AG09309 (cell line): ENCODE measurements around the gene ANKLE2.

Source experiments
- DNase-seq: peaks from one replicate; pipeline ENCODE4 v3.0.0-alpha.2; 2010; ENCODE audit warnings: low read depth
- H3K4me3 ChIP-seq: 2 replicates; pipeline ENCODE4 v1.5.1; 2011; ENCODE audit warnings: mild to moderate bottlenecking, low read depth, low read length, moderate library complexity; ENCODE audit not compliant: control insufficient read depth
- TF ChIP-seq, protein P1 (sequence below): IDR thresholded peaks from 2 replicates; pipeline ENCODE4 v1.5.1; 2011; ENCODE audit warnings: mild to moderate bottlenecking, low read depth, low read length, inconsistent platforms; ENCODE audit not compliant: insufficient read depth, control insufficient read depth; ENCODE audit errors: missing control alignments

ANKLE2 gene

DNA sequence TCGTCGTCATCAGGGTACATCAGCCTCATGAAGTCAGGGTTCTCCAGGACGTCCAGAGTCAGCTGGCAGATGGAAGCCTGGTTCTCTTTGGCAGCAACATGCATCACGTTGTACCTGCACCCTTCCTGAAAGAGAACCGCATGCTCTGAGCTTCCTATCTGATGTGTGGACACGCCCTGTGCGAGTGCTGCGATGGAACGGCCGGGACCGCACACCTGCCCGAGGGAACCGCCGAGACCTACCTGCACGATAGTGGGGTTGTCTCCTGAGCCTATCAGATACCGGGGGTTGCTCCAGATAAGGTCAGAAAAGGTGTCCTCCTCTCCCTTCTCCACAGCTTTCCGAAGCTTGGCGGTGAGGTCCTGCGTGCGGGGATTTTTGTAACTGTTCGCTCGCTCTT lies 13.7 kb downstream of the ANKLE2 start:
- no peak for DNase-seq
- TF ChIP-seq, protein P1, sequence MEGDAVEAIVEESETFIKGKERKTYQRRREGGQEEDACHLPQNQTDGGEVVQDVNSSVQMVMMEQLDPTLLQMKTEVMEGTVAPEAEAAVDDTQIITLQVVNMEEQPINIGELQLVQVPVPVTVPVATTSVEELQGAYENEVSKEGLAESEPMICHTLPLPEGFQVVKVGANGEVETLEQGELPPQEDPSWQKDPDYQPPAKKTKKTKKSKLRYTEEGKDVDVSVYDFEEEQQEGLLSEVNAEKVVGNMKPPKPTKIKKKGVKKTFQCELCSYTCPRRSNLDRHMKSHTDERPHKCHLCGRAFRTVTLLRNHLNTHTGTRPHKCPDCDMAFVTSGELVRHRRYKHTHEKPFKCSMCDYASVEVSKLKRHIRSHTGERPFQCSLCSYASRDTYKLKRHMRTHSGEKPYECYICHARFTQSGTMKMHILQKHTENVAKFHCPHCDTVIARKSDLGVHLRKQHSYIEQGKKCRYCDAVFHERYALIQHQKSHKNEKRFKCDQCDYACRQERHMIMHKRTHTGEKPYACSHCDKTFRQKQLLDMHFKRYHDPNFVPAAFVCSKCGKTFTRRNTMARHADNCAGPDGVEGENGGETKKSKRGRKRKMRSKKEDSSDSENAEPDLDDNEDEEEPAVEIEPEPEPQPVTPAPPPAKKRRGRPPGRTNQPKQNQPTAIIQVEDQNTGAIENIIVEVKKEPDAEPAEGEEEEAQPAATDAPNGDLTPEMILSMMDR: no peak
- H3K4me3 ChIP-seq: no peak overlapping the region

DNA sequence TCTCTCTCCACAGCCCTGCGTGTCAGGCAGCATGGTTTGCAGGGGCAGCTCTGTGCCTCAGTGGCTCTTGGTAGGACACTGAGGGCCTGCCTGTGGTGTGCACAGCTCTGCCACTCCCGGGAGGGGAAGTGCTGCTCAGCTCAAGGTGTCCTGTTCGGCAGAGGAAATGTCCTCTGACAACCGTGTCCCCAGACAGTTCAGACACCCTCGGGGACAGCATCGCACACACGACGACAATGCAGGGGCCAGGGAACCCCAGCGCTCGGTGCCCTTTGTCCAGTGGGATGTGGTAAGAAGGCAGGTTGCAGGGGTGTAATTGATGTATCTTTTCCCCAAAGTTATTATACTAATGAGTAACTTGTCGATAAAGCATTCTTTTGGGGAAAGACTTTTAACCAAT lies 14.2 kb downstream of the ANKLE2 start:
- TF ChIP-seq, protein P1: no peak
- no peak for DNase-seq
- H3K4me3 ChIP-seq: no peak overlapping the region

DNA sequence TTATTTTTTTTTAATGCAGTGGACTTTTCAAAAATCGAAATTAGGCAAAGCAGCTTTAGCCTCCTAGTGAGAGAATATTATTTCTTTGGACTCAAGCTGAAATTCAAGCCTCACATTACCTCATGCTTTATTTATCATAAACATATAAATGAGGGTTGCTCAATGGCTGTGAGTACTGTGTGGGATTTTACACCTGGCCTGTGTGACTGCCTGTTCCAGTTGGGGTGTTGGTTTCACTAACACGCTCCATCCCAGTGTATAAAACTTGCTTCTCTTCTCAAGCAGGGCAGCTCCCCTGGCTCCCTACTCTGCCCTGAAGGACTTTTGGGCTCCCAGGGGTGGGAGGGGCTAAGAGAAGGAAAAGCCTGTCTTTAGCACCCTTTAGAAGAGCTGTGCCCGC lies 15.0 kb downstream of the ANKLE2 start:
- TF ChIP-seq, protein P1: no peak
- H3K4me3 ChIP-seq: no peak overlapping the region
- no peak for DNase-seq

DNA sequence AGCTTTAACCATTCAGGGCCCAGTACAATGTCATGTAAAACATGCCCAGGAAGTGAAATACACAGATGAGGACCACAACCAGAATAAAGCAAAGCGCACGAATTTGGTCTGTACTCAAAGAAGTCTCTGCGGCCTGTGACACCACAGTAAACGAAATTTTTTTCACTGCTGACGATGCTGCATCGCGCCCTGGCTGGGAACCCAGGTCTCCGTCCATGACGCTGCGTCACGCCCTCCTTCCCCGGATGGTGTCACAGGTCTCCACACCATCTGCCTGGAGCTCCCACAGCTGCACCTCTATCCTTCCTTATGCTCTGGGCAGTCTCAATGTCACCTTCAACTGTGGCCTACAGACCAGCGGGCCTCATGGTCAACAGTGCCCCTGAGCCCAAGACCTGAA lies 17.8 kb downstream of the ANKLE2 start:
- H3K4me3 ChIP-seq: no peak overlapping the region
- TF ChIP-seq, protein P1: no peak
- no peak for DNase-seq

DNA sequence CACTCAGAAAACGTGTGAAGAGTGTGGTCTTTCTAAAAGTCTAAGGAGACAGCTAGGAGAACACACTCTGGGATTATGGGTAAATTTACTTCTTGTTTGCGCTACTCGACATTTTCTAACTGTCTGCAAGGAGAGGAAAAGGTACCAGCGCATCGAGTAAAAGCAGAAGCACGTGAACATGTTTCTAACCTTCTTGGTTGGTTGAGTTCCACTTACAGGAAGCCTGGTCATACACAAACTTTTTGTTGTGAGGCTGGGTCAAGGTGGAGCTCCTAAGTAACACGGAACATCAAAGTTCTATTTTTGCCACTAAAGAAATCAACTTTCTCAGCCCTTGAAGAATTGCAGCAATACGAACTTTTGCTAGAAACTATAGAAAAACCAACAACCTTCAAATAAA lies 20.0 kb downstream of the ANKLE2 start:
- no peak for DNase-seq
- no peak overlapping the region for H3K4me3 ChIP-seq
- TF ChIP-seq, protein P1: no peak

DNA sequence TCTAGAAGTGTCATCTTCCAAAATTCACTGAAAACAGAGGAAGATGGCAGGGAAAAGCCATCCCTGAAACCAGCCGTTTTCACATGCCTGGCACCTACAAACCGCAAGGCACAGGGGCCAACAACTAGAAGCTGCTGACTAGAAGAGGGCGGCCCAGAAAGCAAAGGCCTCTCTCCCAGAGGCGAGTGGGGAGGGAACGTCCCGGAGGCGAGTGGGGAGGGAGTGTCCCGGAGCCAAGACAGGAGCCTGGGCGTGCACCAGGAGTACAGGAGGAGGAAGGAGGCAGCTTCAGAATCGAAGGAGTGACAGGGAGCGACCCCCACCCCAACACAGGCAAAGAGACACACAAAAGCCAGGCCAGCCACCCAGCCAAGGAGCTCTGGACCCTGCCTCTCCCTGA lies 21.0 kb downstream of the ANKLE2 start:
- TF ChIP-seq, protein P1: no peak
- H3K4me3 ChIP-seq: no peak overlapping the region
- no peak for DNase-seq

DNA sequence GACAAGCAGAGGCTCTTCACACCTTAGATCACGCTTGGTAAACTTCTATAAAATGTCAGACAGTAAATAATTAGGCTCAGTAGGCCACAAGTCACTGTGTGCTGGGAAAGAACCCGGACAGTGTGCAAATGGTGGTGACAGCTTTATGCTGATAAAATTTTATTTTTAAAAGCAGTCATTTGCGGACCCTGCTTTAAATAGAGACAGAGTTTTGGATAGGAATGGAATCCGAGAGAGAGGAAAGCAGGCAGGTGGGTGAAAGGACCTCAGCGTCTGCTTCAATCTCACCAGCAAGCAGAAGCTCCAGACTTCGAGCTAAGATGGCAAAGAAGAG lies 21.4 kb downstream of the ANKLE2 start:
- TF ChIP-seq, protein P1: no peak
- no peak for DNase-seq
- H3K4me3 ChIP-seq: no peak overlapping the region
